Bronchial epithelial cell (primary cell): ENCODE data around the gene ADAMTS2. TPM values are rescaled to one million over a fixed set of nuclear protein-coding genes. Genes with fewer than 3 reads are reported as not detected.

Experiments
- DNase-seq: peaks from one replicate; pipeline ENCODE4 v3.0.0-alpha.2; 2010; ENCODE audit warnings: low read depth
- FAIRE-seq: peaks from 2 replicates; lab custom pipeline; 2011; peaks lifted over from hg19 to GRCh38; lab: Jason Lieb, UNC
- H3K27me3 ChIP-seq: 2 replicates; pipeline ENCODE4 v1.5.1; 2011; ENCODE audit warnings: low read length; ENCODE audit not compliant: control insufficient read depth, insufficient read depth
- H3K36me3 ChIP-seq: 2 replicates; pipeline ENCODE4 v1.5.1; 2011; ENCODE audit warnings: low read length; ENCODE audit not compliant: control insufficient read depth, insufficient read depth
- H3K4me3 ChIP-seq: 2 replicates; pipeline ENCODE4 v1.5.1; 2011; ENCODE audit warnings: mild to moderate bottlenecking, low read depth, low read length, control low read depth
- CTCF ChIP-seq: IDR thresholded peaks from 2 replicates; pipeline ENCODE4 v1.5.1; 2011; ENCODE audit warnings: mild to moderate bottlenecking, moderate library complexity, low read length, control low read depth, inconsistent platforms; ENCODE audit not compliant: insufficient read depth, severe bottlenecking
- total RNA-seq: library from RNA; depleted of rRNA; stranded (reverse); fragments of >200 nt; gene quantifications from 2 replicates; pipeline ENCODE4 v1.2.1, GENCODE V29; 2014

The ADAMTS2 gene
- total RNA-seq, 1 donor from 2014 or later: 0.26 TPM

DNA sequence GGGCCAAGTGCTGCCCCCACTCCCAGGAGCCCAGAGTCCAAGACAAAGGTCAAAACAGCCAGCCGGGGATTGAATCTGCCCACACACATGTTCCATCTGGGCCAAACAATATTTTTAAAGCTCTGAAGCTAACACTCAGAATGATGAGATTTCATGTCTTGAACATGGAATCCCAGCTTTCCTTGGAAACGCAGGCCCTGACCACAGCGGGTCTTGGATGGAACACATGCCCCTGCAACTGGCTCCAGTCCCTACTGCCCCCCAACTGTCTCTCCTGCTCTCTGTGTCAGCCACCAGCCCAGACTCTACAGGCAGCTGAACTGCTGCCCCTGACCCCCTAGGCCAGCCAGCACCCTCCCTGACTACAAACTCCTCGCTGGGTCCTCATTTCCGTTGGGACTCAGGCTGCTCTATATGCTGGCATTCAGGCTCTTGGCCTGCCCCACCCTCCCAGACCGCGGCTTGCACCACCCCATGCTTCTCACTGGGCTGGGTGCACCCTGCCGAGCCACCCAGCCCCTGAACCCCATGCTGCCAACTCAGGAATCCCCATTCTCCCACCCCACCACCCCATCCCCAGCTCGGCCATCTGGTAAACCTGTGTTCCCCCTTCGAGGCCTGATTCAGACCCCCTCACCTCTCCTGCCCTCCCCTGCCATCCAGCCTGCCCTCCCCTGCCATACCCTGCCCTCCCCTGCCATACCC is 71.7 kb downstream of the ADAMTS2 start:
- Histone ChIP-seq H3K27me3 (no peaks in the 10 kb centered on the region), H3K4me3 (no peak overlapping the region), H3K36me3 (no peaks in the 10 kb centered on the region)
- DNase-seq (no peak), FAIRE-seq (no peak)
- TF ChIP-seq CTCF: no peak

DNA sequence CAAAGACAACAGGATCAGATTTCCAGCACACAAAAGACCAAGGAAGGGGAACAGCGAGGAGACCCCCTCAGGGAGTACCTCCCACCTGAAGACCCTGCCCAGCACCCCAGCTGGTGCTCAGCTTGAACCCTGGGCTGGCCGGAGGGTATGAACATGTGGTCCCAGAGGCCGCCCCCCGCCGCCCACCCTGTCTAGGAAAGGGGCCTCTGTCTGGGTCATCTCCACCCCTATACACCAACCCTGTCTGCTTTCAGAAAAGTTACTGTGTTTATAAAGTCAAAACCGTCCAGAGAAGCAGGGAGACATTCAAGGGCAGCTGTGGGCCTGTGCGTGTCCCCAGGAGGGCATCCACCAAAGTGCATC is 72.2 kb downstream of the ADAMTS2 start:
- no peaks in the 10 kb centered on the region for H3K27me3 ChIP-seq
- no peaks in the 10 kb centered on the region for H3K36me3 ChIP-seq
- TF ChIP-seq CTCF: no peak
- no peak for FAIRE-seq
- no peak for DNase-seq
- H3K4me3 ChIP-seq: no peak overlapping the region

DNA sequence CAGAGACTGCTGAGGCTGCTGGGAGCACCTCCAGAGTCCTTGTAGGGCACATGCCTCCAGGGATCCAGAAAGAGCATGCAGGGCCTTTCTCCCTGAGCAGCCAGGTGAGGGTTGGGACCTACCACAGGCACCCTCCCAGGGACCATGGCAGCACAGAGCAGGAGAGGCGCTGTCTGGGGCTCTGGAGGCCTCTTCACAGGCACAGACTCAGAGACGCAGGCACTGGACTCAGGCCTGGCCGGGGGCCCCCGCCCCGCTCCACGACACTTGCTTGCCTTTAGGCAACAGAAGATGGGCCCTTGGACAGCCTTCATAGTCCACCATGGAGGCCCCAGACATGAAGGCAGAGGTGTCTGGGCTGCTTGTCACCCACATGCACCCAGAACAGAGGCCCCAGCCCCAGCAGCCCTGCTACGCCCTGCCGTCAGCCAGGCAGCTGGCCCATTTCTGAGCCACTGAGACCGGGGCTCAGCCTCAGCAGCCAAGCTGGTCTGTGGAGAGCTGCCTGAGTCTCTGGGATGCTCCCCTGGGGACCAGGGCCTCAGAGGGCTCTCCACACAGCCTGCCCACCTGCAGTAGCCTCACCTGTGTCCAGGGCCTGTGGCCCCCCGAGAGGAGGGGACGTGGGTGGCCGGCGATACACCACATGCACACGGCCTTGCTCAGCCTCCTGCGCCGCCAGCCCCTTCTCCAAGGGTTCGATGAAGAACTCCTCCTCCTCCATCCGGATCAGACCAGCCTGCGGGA is 72.8 kb downstream of the ADAMTS2 start:
- H3K36me3 ChIP-seq: no peaks in the 10 kb centered on the region
- no peak for DNase-seq
- H3K4me3 ChIP-seq: no peak overlapping the region
- no peak for FAIRE-seq
- TF ChIP-seq CTCF: no peak
- H3K27me3 ChIP-seq: no peaks in the 10 kb centered on the region

DNA sequence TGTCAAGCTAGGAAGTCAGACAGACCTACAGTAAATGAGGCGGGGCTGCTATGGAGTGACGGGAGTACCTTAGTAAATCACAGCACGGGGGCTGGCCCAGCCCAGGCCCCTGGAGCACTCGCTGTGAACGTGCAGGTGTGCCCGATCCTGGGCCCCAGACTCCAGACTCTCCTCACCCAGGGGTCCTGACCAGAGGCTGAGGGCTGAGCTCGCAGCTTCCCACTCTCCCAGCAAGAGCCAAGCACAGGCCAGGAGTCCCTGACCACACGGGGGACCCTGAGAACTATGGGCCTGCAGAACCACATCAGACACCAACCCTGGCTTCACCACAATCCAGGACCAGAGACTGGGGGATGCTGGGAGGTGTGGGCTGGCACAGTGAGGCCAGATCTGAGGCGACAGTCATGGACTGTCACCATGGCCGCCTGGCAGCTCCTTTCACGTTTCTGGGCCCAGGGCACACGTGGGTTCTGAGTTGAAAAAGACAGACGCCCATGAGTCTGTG is 73.4 kb downstream of the ADAMTS2 start:
- no peak for TF ChIP-seq CTCF
- no peak for DNase-seq
- H3K4me3 ChIP-seq: no peak overlapping the region
- no peak for FAIRE-seq
- H3K36me3 ChIP-seq: no peaks in the 10 kb centered on the region
- no peaks in the 10 kb centered on the region for H3K27me3 ChIP-seq

DNA sequence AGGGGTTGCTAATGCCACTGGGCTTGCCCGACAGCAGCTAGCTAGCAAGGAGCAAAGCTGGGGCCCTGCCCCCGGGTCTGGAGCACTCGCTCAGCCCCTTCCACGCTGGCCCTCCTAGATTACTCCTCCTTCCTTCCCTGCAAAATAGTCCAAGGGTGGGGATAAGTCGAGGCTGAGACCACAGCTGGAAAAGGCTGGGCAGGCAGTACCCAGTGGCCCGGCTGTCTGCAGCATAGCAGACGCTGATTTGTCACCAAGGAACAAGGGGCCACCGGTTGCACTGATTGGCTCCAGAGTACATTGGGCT is 73.9 kb downstream of the ADAMTS2 start:
- Histone ChIP-seq H3K27me3 (no peaks in the 10 kb centered on the region), H3K4me3 (no peak overlapping the region), H3K36me3 (no peaks in the 10 kb centered on the region)
- TF ChIP-seq CTCF: no peak
- FAIRE-seq: no peak
- DNase-seq: no peak
